ENCODE measurements around the gene CLCN1.

Gene CLCN1

GRCh38 chr7:143363016-143363937, 47.4 kb downstream of the CLCN1 start:
- no peak for DNase-seq (ENCODE audit: low spot score)

DNA sequence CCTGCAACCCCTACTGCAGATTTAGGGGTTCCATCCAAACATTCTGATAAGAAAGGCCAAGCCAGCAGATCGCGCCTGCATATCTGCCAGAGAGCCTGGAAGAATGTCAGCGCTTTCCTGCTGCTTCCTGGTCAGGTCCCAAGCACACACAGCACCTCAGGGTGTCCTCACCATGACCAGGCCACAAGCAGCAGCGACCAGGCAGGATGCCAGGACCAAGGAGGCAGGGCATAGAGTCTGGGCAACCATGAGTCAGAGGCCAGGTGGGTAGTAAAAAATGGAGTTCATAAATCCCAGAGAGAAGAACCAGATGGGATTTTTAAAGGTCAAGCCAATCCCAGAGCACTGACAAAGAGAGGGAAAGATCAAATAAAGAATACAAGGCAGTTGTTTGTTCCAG, 52.1 kb downstream of the CLCN1 start:
- no peak for DNase-seq (ENCODE audit: low spot score)

- DNase-seq (ENCODE audit: low spot score), result no peak
Observed at GRCh38 chr7:143368387-143368786, 52.5 kb downstream of the CLCN1 start.

- no peak for DNase-seq (ENCODE audit: low spot score)
Observed at GRCh38 chr7:143369678-143370651, 54.1 kb downstream of the CLCN1 start.

DNA sequence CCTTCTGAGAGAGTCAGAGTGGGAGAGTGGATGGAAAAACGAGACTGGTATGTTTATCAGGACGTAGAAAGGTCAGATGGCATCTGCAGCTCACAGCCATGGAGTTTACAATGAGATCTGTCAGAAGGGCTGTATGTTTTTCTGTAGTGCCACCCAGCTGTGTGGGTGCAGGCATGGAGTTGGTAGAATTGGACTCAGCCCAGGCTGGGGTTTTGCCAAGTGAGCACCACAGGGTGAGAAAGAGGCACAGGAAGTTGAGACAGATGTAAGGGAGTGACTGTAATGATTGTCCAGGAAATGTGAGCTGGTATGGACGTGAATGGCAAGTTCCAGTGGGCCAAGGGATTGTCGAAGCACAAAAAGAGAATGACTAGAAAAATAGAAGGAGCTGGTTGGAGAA, 56.2 kb downstream of the CLCN1 start:
- DNase-seq (ENCODE audit: low spot score), result no peak

GRCh38 chr7:143373255-143373794, 57.4 kb downstream of the CLCN1 start:
- peak; percentile 6 for DNase-seq (ENCODE audit: low spot score)

- no peak for DNase-seq (ENCODE audit: low spot score)
Observed at GRCh38 chr7:143374561-143374960, 58.6 kb downstream of the CLCN1 start.

DNA sequence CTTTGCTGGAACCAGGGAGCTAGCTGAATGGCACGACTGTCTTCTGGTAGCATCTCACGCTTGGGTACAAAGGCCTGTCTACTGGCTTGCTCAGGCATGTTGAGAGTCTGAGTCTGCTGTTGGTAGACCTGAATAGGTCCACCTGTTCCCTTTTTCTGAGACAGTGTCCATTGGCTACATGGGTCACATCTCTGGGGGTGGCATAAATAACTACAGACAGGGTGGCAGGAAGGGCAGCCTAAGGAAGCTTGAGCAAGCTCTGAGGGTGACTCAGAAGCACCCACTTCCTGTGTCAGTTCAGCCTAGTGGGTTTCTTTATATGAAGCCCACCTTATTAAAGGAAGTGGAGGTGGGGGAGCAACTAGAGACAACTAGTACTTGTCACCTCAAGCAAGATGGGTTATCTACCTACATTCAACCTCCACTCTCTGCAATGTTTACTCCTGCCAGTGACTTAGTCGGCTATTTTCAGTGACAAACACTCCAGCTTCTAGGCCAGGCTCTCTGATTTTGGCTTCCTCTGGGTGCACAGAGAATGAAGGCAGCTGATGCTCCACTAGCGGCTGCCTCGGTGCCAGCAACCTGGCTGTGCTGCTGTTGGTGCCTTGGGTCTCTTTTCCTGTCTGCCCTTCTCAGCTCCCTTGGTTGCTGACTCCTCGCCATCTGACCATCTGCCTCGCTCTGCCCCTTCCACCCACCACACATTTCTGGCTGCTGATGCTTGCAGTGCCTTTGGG, 59.6 kb downstream of the CLCN1 start:
- no peak for DNase-seq (ENCODE audit: low spot score)

- no peak for DNase-seq (ENCODE audit: low spot score)
Observed at GRCh38 chr7:143376396-143376795, 60.5 kb downstream of the CLCN1 start.

- DNase-seq (ENCODE audit: low spot score), result peak; percentile 7
Observed at GRCh38 chr7:143379611-143380259, 63.8 kb downstream of the CLCN1 start.

DNA sequence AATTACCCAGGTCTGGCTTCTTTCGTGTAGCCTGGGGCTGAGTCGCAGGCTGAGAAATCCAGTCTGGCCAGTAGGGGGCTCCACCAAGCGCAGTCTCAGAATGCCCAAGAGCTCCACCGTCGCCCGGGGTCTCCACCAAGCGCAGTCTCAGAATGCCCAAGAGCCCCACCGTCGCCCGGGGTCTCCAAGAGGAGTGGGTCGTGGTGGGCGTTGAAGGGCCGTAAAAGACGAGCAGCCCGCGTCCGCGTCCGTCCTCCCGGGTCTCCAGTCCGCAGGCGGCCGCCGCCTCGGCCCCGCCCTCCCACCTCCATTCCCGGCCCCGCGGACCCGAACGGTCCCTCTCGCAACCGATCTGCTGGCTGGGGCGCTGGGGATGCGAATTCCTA, 64.3 kb downstream of the CLCN1 start:
- DNase-seq (ENCODE audit: low spot score), result peak; percentile 87

DNA sequence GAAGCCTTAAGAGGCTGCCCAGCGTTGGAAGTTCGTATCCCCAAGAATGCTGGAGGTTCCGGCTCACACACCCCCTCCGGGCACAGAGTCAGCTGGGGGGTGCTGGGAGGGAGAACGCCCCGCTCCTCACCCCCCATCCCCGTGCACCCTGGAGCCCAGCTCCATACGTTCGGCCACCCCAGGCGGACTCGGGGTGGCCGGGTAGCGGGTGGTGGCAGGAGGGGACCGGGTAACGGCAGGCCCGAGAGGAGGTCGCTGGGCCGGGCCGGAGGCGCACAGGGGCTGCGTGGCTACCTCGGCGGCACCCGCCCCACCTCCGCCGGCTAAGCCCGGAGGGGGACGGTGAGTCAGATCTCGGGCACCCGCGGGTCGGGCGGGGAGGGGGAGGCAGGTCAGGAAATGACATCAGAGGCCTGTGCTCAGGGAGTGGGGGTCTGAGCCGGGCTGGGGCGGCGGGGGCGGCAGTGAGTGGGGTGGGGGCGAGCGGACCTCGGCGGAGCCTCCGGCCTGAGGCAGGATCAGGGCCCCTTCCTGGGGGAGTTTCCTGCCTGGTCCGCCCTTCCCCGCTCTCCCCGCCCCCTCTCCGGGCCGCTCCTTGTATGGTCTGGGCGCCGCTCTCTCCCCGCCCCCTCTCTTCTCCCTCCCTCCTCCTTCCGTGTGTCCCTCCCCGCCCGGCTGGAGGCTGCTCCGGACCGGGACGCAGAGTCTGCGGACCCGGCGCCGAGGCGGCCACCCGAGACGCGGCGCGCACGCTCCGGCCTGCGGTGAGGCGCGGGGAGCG, 64.9 kb downstream of the CLCN1 start, which contains the start of gene ZYX:
Gene ZYX, plus strand, starts transcription at position 700 of the 781 bp plus-strand sequence. CDS start 227 bp downstream, outside the sequence.
- peak; percentile 97 for DNase-seq (ENCODE audit: low spot score)

DNA sequence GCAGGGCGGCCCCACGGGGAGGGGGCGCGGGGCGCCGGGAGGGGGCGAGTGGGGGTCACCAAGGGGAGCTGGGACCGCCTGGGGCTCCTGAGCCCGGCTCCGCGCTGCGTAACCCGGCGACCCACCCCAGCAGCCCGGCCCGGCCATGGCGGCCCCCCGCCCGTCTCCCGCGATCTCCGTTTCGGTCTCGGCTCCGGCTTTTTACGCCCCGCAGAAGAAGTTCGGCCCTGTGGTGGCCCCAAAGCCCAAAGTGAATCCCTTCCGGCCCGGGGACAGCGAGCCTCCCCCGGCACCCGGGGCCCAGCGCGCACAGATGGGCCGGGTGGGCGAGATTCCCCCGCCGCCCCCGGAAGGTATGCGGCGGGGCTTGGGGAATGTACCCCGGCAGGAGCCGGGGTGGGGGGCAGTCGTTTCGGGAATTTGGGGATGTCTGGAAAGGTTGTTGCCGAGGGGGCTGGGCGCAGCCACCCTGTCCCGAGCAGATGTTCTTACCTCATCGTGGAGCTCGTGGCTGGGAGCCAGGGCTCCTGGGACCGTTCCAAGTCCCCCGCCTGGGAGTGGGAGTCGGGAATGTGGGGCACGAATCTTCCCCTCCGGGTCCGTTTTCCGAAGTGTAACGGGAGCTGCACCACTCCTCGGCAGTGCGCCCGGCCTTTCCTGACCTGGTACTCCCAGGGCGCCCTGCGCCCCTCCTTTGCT, 65.7 kb downstream of the CLCN1 start:
- peak; percentile 80 for DNase-seq (ENCODE audit: low spot score)

DNA sequence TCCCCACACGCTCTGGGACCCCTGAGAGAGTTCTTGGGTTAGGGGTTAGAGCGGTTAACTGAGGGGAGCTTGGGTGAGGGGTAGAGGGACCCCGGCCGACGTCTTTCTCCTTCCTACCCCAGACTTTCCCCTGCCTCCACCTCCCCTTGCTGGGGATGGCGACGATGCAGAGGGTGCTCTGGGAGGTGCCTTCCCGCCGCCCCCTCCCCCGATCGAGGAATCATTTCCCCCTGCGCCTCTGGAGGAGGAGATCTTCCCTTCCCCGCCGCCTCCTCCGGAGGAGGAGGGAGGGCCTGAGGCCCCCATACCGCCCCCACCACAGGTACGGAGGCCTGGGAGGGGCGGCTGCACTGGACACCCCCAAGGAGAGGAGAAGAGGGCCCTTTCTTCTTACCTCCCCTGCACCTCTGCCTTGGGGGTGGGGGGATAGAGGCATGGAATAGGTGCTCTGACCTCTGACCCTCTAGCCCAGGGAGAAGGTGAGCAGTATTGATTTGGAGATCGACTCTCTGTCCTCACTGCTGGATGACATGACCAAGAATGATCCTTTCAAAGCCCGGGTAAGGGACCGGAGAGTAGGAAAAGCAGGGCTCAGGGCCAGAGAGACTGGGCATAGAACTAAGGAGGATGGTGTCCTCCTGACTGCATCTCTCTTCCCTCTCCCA, 66.3 kb downstream of the CLCN1 start:
- peak; percentile 14 for DNase-seq (ENCODE audit: low spot score)

GRCh38 chr7:143382791-143383641, 67.1 kb downstream of the CLCN1 start:
- DNase-seq (ENCODE audit: low spot score), result peak; percentile 5

- no peak for DNase-seq (ENCODE audit: low spot score)
Observed at GRCh38 chr7:143383642-143383957, 67.7 kb downstream of the CLCN1 start.

DNA sequence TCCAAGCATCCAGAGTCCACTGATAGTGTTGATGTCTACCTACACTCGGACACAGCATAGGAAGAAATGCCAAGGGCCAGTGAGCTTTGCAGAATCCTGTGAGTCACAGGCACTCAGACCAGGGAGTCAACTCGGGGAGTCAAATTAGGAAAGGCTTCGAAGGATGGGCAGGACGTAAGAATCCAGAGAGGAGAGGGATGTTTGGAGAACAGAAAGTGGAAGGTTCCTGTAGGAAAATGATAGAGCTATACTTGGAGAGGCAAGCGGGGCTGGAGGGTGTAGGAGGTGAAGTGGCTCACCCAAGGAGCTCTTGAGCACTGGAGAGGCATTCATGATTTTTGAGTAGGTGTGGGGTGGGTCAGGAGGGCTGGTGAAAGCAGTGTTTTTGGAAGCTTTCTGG, 68.2 kb downstream of the CLCN1 start:
- DNase-seq (ENCODE audit: low spot score), result peak; percentile 47

Data from AG20443 (cell line).